GDM1 (cell line): Measurements from ENCODE around the gene ENTPD8.

Experiments
- DNase-seq: peaks from one replicate; lab custom pipeline; 2025; lab: John Stamatoyannopoulos, UW

ENTPD8 gene, protein sequence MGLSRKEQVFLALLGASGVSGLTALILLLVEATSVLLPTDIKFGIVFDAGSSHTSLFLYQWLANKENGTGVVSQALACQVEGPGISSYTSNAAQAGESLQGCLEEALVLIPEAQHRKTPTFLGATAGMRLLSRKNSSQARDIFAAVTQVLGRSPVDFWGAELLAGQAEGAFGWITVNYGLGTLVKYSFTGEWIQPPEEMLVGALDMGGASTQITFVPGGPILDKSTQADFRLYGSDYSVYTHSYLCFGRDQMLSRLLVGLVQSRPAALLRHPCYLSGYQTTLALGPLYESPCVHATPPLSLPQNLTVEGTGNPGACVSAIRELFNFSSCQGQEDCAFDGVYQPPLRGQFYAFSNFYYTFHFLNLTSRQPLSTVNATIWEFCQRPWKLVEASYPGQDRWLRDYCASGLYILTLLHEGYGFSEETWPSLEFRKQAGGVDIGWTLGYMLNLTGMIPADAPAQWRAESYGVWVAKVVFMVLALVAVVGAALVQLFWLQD

DNA sequence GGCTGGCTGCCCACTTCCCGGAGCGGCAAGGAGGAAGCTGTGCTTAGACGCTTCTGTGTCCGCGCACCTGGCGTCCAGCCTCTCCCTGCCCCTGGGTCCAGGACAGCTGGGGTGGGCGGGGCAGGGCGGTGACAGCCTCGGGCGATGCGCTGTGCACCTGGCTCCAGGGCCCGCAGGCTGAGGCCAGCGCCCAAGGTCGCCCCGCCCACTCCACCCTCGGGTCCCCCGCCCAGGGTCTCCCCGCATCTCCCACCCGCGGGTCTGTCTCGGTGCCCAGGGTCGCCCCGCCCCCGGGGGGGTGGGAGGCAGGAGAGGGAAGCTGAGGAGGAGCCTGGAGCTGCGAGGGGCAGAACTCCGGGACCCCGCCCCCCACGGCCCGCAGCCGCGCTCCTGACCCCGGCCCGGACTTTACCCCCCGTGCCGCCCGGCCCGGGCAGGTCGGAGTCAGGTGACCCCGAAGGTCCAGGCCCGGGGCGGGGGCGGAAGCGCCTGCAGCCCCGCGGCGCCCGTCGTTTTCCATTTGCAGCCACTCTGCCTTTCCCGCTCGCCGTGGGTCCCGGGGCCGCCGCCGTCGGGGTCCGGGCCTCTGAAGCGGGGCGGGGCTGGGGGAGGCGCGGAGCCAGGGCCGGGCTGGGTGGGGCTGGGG is at the start of gene ENTPD8:
Gene ENTPD8 (minus strand): TSS at position 69 of the 646 bp plus-strand sequence. CDS start 3,072 bp downstream, outside the sequence.
- DNase-seq: no peak

DNA sequence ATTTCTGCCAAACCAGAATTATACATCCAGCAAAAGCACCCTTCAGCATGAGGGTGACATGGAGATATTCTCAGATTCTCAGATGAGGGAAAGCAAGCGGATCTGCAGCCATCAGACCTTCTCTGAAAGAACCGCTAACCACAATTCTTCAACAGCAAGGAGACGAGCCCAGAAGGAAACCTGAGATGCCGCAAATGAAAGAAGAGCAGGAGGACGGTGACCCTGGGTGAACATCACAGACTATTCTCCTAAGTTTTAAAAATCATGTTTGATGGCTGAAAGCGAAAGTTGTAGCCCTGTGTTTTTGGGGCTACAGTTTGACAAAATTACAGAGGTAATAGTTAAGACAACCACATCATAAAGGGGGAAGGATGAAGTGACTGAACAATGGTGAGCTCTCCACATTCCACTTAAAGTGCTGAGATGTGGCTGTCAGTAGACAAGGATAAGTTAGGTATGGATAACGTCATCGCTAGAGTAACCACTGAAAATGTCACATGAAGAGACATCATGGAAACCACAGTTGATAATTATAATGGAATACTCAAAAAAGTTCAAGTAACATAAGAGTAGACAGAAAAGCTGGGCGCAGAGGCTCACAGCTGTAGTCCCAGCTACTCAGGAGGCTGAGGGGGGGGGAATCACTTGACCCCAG is 49.5 kb upstream of the ENTPD8 start:
- no peak for DNase-seq

DNA sequence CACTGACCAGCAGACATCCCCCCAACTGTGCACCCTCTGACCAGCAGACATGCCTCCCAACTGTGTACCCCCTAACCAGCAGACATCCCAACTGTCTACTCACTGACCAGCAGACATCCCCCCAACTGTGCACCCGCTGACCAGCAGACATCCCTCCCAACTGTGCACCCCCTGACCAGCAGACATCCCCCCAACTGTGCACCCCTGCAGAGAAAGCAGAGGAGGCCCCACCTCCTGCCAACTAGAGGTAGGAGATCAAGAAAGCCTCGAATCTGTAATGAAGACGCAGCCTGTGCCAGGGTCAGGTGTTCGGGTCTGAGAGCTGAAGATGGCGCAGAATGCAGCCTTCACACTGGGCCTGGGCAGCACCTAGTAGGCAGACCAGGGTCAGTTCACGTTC is 47.7 kb upstream of the ENTPD8 start:
- DNase-seq: no peak

DNA sequence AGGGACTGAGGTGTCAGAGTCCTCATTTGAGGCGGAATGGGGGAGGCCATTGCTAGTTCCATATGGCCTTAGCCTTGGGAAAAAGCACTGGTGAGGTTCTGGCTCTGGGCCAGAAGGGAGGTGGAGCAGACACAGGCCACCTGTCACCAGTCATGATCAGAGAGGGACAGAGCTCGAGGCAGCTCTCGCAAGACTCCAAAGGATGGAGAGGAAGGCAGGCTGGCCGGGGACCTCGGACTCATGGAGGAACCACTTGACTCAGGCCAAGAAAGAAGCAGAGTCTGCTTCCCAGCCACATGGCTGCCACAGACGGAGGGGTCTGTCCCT is 47.1 kb upstream of the ENTPD8 start:
- DNase-seq: no peak

DNA sequence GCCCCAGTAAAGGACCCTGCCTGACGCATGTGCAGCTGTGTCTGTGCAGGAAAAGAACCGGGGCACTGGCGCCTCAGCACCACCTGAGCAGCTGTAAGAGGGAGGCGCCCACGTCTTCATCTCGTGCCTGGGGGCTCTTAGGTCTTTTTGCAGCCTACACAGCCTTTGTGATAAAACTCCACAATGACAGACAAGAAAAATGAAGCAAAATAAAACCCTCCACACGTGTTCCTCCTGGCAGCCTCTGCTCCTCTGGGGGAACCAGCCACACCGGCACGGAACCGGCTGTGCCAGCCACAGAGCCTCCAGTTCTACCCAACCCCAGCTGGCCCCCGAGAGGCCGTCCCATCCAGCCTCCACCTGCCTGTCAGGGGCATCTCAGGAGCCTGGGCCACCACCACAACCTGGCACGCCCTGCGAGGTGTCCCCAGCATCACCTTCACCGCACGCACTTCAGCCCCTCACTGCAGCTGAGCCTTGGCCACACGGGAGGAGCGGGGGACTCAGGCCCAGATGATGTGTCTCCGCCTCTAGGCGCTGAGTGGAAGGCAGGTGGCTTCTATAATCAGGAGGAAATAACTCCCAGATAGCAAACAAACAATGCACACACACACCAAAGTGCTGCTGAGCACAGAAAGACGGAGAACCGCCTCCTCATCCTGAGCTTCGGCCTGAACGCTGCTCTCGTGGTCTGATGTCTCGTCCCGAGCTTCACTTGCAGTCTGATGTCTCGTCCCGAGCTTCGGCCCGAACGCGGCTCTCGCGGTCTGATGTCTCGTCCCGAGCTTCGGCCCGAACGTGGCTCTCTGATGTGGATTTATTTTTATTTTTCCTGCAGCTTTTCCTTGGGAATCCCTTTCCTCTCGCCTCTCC is 46.5 kb upstream of the ENTPD8 start:
- no peak for DNase-seq

DNA sequence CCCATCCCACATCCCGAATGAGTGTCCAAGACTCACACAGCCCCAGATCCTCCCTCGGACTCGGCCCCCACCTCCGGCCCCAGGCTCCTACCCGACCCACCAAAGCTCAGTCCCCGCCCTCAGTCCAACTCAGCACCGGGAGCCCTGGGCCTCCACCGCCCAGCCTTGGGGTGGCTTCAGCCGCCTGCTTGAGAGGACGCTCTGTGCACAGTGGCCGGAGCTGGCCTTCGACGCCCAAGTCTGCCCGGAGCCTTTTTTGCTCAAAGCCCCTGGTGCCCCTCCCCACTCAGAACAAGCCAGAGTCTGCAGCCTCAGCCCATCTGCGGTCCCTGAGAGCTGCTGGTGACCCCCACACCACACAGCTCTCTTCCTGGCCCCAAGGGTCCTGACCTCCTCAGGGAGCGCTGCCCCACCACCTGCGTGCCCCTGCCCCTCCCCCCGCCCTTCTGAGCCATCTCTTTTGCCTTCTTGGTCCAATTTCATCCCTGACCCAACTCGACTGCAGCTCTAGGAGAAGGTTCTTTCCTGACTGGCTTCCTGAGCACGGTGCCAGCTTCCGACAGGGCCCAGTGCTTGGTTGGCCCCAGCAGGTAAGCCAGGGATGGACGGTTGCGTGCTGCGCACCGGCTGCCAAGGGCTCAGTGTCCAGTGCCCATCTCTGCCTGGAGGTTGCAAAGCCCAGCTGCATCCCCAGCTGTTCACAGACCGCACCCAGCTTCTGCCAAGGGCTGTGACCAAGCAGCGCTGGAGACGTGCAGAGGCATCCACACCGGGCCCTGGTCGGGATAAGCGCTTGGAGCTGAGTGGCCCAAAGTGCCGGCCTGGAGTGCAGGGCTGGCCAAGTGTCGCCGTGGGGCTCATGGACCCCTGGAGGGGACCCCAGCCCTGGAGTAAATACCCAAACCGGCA is 45.6 kb upstream of the ENTPD8 start:
- no peak for DNase-seq

DNA sequence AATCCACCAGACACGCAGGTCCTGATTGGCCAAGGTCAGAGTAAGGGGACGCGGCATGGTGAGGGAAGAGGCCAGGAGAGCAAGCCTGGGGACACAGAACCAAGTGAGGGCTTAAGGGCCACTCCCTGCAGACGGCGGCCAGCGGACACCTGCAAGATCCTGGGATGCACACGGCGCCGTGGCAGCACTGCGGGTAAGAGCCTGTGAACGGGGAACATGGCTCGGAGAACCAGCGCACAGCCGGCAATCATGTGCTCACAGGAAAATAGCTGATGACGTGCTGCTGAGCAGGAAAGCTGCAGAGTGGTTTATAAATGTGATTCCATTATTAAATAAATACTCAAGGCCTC is 45.0 kb upstream of the ENTPD8 start:
- no peak for DNase-seq

DNA sequence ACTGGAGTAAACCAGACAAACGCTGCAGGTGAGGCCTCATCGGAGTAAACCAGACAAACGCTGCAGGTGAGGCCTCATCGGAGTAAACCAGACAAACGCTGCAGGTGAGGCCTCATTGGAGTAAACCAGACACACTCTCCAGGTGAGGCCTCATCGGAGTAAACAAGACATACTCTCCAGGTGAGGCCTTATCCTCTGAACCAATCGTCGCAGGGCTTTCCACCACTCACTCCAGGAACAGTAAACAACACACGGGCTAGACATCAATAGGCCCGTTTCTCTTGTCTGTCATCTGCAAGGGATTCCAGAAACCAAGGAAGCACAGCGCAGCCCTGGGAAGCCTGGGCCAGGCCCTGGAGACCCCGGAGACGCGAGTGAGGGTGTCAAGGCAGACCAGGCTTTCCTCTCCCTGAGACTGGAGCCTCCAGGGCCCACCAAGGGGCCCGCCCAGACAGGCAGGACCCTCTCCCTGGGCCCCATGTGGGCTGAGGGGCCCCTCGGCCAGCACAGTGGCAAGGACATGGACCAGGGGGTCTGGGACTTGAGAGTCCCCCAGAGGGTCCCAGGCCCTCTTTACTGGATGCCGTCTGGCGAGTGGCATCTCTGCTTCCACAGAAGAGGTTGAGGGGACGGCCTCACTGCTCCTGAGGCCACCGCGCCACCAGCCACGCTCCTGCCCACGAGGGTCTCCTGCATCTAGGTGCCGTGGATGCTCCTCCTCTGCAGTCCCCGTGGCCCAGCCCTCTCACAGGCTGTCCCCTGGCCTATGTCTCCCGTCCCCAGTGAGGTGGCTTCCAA is 44.4 kb upstream of the ENTPD8 start:
- no peak for DNase-seq

DNA sequence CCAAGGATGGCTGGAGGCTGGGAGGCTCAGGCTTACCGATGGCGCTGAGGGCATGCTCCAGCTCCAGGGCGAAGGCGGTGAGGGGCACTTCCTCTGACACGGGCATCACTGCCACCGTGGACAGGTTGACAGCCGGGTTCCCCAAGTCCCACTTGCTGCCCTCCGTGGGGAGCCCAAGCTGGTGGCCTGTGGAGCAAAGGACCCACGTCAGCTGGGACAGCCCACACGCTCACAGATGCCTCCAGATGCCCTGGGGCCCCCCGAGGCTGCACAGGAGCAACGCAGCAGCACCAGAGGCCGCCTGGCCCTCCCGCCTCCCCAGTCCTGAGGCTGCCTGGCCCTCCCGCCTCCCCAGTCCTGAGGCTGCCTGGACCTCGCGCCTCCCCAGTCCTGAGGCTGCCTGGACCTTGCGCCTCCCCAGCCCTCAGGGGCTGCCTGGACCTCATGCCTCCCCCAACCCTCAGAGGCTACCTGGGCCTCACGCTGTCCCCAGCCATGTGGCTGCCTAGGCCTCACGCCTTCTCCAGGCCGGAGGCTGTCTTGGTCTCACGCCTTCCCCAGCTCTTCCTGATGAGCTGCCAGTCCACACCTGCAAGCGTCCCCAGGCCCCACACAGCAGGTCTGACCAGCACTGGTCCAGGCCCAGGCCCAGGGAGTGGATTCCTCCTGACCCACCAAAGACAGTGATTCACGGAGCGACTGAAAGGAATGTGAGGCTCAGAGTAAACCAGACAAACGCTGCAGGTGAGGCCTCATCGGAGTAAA is 43.6 kb upstream of the ENTPD8 start:
- no peak for DNase-seq

DNA sequence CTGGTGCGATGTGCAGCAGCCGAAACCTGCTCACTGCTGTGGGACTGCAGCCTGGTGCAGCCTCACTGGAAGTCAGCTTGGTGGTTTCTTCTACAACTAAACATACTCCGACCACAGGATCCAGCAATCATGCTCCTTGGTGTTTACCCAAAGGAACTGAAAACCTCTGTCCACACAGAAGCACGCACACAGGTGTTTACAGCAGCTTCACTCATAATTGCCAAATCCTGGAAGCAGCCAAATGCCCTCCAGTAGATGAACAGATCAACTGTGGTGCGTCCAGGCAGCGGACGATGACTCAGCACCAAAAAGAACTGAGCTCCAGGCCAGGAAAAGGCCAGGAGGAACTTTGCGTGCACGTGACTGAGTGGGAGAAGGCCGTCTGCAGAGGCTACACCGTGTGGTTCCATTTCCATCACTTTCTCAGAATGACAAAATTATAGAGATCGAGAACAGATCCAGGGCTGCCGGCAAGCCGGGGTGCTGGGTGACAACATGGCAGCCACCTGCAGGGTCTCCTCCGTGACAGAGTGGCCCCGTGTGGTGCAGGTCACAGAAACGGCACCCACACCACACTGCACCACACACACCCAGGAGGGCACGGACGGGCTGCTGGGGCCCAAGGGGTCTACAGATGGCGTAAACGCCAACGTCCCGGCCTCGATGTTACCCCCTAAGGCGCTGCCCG is 41.1 kb upstream of the ENTPD8 start:
- peak; percentile 21 for DNase-seq

DNA sequence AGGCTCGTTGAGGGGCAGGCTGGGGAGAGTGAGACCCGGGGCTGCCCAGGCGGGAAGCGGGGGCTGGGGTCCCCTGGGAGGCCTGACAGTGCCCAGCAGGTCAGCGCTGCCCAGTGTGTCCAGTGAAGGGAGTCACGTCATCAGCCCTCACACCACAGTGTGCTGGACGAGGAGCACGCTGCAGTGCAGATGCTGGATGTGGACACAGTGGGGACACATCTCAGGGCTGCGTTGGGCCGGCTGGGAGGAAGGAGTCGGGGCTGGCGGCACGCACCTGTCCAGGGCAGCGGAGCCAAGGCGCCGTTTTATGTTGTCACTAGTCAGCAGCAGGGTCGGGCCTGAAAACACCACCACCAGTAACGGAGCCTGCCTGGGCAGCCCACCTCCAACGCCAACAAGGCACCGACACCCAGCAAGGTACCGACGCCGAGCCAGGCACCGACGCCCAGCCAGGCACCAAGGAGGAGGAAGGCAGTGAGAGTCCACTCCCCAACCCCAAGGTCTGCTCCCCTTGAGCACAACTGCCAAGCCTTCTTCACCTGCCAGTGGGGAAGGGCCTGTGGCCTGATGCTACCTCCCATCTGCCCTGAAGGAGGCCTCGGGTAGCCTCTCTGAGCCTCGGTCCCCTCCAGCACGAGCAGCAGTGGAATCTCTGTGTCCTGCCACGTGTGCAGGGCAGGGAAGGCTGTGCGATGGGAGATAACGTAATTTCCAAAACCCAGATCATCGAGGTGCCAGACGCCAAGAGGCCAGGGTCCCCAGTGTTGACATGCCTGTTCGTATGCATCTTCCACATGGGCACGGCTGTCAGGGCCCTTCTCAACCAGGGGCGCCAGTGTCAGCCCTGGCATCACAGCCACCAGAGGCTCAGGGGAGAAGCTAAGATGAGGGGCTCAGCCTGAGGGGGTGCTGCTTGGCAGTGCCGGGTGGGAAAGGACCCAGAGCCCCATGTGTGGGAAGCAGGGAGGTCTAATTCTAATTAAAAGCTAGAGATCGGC is 39.8 kb upstream of the ENTPD8 start:
- no peak for DNase-seq

DNA sequence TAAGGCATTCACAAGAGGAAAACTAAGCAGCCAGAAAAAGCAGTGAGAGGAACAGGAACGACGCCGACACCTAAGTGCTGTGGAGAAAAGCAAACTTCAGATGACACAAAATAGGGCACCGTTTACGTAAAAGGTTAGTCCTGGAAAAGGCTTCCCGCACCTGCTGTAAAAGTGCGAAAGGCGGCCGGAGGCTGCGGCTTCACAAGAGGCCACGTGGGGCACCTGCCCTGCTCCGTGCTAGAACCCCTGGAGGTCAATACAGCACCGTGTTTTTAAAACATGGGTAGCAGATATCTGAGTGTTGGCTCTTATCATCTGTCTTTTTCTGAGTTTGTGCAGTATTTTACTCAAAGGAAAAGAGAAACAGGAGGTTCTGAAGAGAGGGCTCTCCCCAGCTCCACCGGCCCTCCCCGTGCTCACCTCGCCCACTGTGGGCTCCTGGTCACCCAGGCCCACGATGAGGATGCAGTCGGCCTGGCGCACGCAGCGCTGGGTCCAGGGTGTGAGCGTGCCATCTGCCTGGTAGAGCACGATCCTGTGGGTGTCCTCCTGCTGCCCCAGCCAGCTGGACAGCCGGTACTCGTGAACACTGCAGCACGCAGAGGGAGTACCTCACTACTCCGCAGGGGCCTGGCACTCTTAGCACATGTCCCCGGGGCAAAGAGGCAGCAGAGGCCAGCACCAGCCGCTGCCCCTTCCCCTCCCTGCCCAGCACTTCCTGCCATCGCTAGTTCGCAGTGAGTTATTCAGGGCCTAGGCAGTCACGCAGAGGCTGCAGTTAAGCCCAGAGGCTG is 38.9 kb upstream of the ENTPD8 start:
- DNase-seq: no peak

DNA sequence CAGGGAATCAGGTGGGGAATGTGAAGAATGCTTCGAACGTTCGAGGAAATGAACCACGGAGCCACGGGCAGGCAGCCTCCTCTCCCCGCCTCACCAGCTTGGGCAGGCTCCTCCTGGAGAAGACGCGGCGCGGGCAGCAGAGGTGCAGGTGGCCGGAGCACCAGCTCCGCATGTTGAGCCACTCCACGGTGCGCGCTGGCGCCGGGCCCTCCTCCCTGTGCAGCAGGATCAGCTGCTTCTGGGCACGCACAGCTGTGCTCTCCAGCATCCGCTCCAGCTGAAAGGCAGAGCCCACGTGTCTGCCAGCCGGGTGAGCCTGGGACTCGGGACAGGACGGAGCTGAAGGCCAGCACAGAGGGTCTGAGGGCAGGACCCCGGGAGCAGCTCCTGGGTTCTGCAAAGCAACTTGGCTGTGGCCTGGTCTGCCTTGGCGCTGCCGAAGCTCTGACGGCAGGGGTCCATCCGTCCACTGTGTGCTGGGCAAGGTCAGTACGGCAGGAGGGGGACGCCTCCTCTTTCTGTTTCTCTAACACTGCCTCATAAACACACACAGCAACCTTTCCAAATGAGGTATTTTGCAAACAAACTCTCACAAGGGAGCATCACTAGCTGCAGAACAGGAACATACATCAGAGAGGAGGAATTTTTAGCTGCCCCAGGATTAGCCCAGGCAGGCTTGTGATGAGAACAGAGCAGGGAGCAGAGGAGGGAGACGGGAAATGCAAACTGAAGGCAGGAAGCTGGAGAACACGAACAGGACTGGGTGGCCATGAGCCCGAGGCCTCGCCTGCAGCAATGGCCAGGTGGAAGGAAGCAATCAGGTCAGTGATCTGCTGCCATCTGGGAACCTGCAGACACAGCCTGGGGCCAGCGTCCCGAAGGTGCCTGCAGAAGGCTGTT is 38.1 kb upstream of the ENTPD8 start:
- DNase-seq: no peak

DNA sequence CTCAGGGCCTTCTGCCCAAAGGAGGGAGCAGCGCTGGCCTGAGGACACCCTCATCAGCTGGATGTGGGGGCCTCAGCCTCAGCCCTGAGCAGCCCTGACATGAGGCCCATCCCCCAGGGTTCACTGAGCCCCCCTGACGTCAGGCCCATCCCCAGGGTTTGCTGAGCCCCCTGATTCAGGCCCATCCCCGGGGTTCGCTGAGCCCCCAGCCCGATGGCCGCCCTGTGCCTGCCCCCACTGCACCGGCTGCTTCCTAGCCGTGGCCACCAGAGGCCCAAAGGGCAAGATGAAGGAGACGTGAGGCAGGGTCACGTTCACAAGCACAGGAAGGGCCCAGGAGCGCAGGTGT is 37.4 kb upstream of the ENTPD8 start:
- no peak for DNase-seq

DNA sequence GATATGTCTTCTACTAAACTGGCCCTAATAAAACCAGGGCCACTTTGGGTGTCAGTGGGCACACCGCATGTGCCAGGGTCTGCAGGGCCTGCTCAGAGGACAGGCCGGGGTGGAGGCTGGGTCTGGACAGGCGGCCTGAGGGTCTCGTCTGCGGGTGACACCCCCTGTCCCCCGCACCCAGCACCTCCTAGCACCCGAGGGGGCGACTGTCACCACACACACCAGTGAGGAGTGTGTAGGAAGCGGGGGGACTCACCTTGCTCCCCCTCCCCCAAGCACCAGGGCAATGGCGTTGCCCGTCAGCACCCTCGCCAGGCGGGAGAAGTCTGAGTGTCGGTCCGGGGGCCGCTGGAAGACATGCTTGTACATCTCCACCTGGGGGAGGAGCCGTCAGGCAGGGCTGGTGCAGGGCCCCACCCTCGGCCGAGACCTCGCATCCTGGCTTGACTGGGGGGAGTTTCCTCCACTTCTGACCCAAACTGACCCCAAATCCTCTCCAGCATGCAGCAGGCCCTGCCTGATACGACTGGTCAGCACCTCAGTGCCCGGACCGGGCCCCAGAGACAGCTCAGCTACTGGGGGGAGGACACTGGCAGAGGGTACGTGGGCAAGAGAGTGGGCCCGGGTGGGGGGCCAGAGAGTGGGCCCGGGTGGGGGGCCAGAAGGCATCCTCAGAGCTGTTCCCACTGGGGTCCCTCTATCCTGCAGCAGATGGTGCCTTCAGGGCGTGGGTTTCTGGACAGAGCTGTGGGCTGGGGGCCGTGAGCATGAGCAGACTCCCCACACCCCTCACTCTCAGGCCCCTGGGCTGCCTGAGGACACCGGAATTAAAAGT is 36.8 kb upstream of the ENTPD8 start:
- no peak for DNase-seq
